Activated T-cell treated with anti-CD3 and anti-CD28 coated beads, Interleukin-2, amount 50 U/mL, for 72 hours (primary cell): ENCODE results near the gene MAPKAPK3. TPM values are rescaled to one million over a fixed set of nuclear protein-coding genes. Genes with fewer than 3 reads are reported as not detected.

Experiments
- ATAC-seq, 2 donors: fragments of 150-1000 bp; cut with Tn5 transposase; replicated peaks in 1 of 2; 2 replicates each; pipeline ENCODE4 v1.10.0; 2021; ENCODE audit warnings: moderate library complexity in 2 of 2, mild to moderate bottlenecking in 1 of 2
- DNase-seq, 2 donors: peaks; one replicate each; pipeline ENCODE4 v3.0.0; 2021 to 2022; ENCODE audit warnings: mixed read lengths in 1 of 2
- H3K27ac Mint-ChIP-seq: one replicate; pipeline ENCODE4 v1.8.0; 2022; ENCODE audit warnings: mild to moderate bottlenecking, moderate library complexity, mixed read lengths
- H3K27me3 Mint-ChIP-seq: one replicate; pipeline ENCODE4 v1.8.0; 2022; ENCODE audit warnings: low read depth, mixed read lengths
- H3K36me3 Mint-ChIP-seq, 2 donors: one replicate each; pipeline ENCODE4 v1.8.0; 2022; ENCODE audit warnings: mixed read lengths in 2 of 2, mild to moderate bottlenecking in 1 of 2; ENCODE audit not compliant: insufficient read depth in 2 of 2
- H3K4me1 Mint-ChIP-seq: one replicate; pipeline ENCODE4 v1.8.0; 2022; ENCODE audit warnings: low read depth, mixed read lengths
- H3K4me3 Mint-ChIP-seq, 2 donors: one replicate each; pipeline ENCODE4 v1.8.0; 2022; ENCODE audit warnings: mild to moderate bottlenecking in 2 of 2, mixed read lengths in 2 of 2, moderate library complexity in 2 of 2
- H3K9me3 Mint-ChIP-seq, 2 donors: one replicate each; pipeline ENCODE4 v1.8.0; 2022; ENCODE audit warnings: mixed read lengths in 2 of 2
- total RNA-seq, 2 donors: library from RNA; stranded (reverse); gene quantifications; one replicate each; pipeline ENCODE4 v1.2.3, GENCODE V29; 2022

MAPKAPK3 gene
- total RNA-seq, 2 donors from 2014 or later: 116 to 129 TPM

- H3K27me3 Mint-ChIP-seq: no peaks in the 10 kb centered on the region
- no peaks in the 10 kb centered on the region for H3K9me3 Mint-ChIP-seq
- H3K27ac Mint-ChIP-seq: no peak overlapping the region
- ATAC-seq (no peak), DNase-seq (no peak)
- H3K4me3 Mint-ChIP-seq: no peak overlapping the region
- H3K4me1 Mint-ChIP-seq: peaks cover 86% of the 10 kb centered on the region
- peaks cover 8 to 31% of the 10 kb centered on the region in 2 donors for H3K36me3 Mint-ChIP-seq
Observed at GRCh38 chr3:50580683-50581458, 36.1 kb upstream of the MAPKAPK3 start.

- Mint-ChIP-seq H3K36me3 (peaks cover 6 to 30% of the 10 kb centered on the region in 2 donors), H3K4me1 (peaks cover 86% of the 10 kb centered on the region), H3K27me3 (no peaks in the 10 kb centered on the region), H3K27ac (no peak overlapping the region), H3K4me3 (no peak overlapping the region), H3K9me3 (no peaks in the 10 kb centered on the region)
- ATAC-seq (no peak), DNase-seq (no peak)
Observed at GRCh38 chr3:50581459-50581842, 35.5 kb upstream of the MAPKAPK3 start.

GRCh38 chr3:50582083-50582482 is 34.9 kb upstream of the MAPKAPK3 start:
- no peak overlapping the region for H3K27ac Mint-ChIP-seq

GRCh38 chr3:50583897-50584296 is 33.1 kb upstream of the MAPKAPK3 start:
- Mint-ChIP-seq H3K4me1 (peaks cover 97% of the 10 kb centered on the region), H3K9me3 (no peaks in the 10 kb centered on the region), H3K4me3 (peak overlapping the region in 1 of 2 donors; percentile 0), H3K27me3 (no peaks in the 10 kb centered on the region), H3K27ac (peak overlapping the region; percentile 40), H3K36me3 (peaks cover 11 to 24% of the 10 kb centered on the region in 2 donors)
- DNase-seq (no peak), ATAC-seq (no peak)

More at GRCh38 chr3:50582083-50582482, 34.9 kb upstream of the MAPKAPK3 start:
- H3K27me3 Mint-ChIP-seq: no peaks in the 10 kb centered on the region
- no peak overlapping the region for H3K4me3 Mint-ChIP-seq
- no peaks in the 10 kb centered on the region for H3K9me3 Mint-ChIP-seq
- H3K4me1 Mint-ChIP-seq: peaks cover 89% of the 10 kb centered on the region
- DNase-seq (no peak), ATAC-seq (no peak)
- peaks cover 6 to 30% of the 10 kb centered on the region in 2 donors for H3K36me3 Mint-ChIP-seq

- DNase-seq (no peak), ATAC-seq (no peak)
- H3K27ac Mint-ChIP-seq: peak overlapping the region; percentile 40
- H3K4me3 Mint-ChIP-seq: peak overlapping the region; percentile 13 to 15
- H3K9me3 Mint-ChIP-seq: no peaks in the 10 kb centered on the region
- peaks cover 97% of the 10 kb centered on the region for H3K4me1 Mint-ChIP-seq
- H3K36me3 Mint-ChIP-seq: peaks cover 11 to 22% of the 10 kb centered on the region in 2 donors
- no peaks in the 10 kb centered on the region for H3K27me3 Mint-ChIP-seq
Observed at GRCh38 chr3:50584391-50584790, 32.6 kb upstream of the MAPKAPK3 start.

- no peaks in the 10 kb centered on the region for H3K9me3 Mint-ChIP-seq
- peaks cover 11 to 18% of the 10 kb centered on the region in 2 donors for H3K36me3 Mint-ChIP-seq
- peak overlapping the region; percentile 48 to 78 for H3K4me3 Mint-ChIP-seq
- H3K4me1 Mint-ChIP-seq: peaks cover 100% of the 10 kb centered on the region
- peak overlapping the region; percentile 40 for H3K27ac Mint-ChIP-seq
- H3K27me3 Mint-ChIP-seq: no peaks in the 10 kb centered on the region
- DNase-seq: peak; percentile 73 to 74
- peak; percentile 6 to 16 for ATAC-seq
Observed at GRCh38 chr3:50585919-50586762, 30.8 kb upstream of the MAPKAPK3 start.

GRCh38 chr3:50586763-50587070 is 30.2 kb upstream of the MAPKAPK3 start:
- Mint-ChIP-seq H3K4me3 (peak overlapping the region; percentile 10 to 78), H3K9me3 (no peaks in the 10 kb centered on the region), H3K4me1 (peaks cover 100% of the 10 kb centered on the region), H3K36me3 (peaks cover 11 to 18% of the 10 kb centered on the region in 2 donors), H3K27ac (peak overlapping the region; percentile 93), H3K27me3 (no peaks in the 10 kb centered on the region)
- ATAC-seq: no peak
- DNase-seq: no peak

GRCh38 chr3:50587373-50587772 is 29.6 kb upstream of the MAPKAPK3 start:
- no peaks in the 10 kb centered on the region for H3K9me3 Mint-ChIP-seq
- ATAC-seq (no peak), DNase-seq (no peak)
- peak overlapping the region; percentile 69 to 78 for H3K4me3 Mint-ChIP-seq
- H3K4me1 Mint-ChIP-seq: peaks cover 100% of the 10 kb centered on the region
- no peaks in the 10 kb centered on the region for H3K27me3 Mint-ChIP-seq
- H3K27ac Mint-ChIP-seq: peak overlapping the region; percentile 93
- H3K36me3 Mint-ChIP-seq: peaks cover 11 to 16% of the 10 kb centered on the region in 2 donors

GRCh38 chr3:50587806-50588758 is 28.9 kb upstream of the MAPKAPK3 start:
- DNase-seq (peak; percentile 91 to 93), ATAC-seq (peak; percentile 66 to 67)
- H3K27me3 Mint-ChIP-seq: no peaks in the 10 kb centered on the region
- peaks cover 100% of the 10 kb centered on the region for H3K4me1 Mint-ChIP-seq
- peaks cover 11 to 14% of the 10 kb centered on the region in 2 donors for H3K36me3 Mint-ChIP-seq
- H3K27ac Mint-ChIP-seq: peak overlapping the region; percentile 93
- no peaks in the 10 kb centered on the region for H3K9me3 Mint-ChIP-seq
- H3K4me3 Mint-ChIP-seq: peak overlapping the region; percentile 69 to 78

- peak overlapping the region; percentile 69 to 78 for H3K4me3 Mint-ChIP-seq
- H3K9me3 Mint-ChIP-seq: no peaks in the 10 kb centered on the region
- ATAC-seq (no peak), DNase-seq (no peak)
- peak overlapping the region; percentile 93 for H3K27ac Mint-ChIP-seq
- H3K36me3 Mint-ChIP-seq: peaks cover 9 to 10% of the 10 kb centered on the region in 2 donors
- H3K27me3 Mint-ChIP-seq: no peaks in the 10 kb centered on the region
- peaks cover 100% of the 10 kb centered on the region for H3K4me1 Mint-ChIP-seq
Observed at GRCh38 chr3:50588759-50589433, 28.1 kb upstream of the MAPKAPK3 start.

- peak; percentile 8 to 12 for ATAC-seq
- peak overlapping the region; percentile 71 to 78 for H3K4me3 Mint-ChIP-seq
- H3K36me3 Mint-ChIP-seq: peaks cover 3 to 5% of the 10 kb centered on the region in 2 donors
Observed at GRCh38 chr3:50591196-50591741, 25.7 kb upstream of the MAPKAPK3 start.

GRCh38 chr3:50592568-50592967 is 24.4 kb upstream of the MAPKAPK3 start:
- Mint-ChIP-seq H3K4me1 (peaks cover 87% of the 10 kb centered on the region), H3K27ac (peak overlapping the region; percentile 97), H3K4me3 (peak overlapping the region; percentile 71 to 78), H3K9me3 (no peaks in the 10 kb centered on the region), H3K36me3 (peaks cover 3 to 5% of the 10 kb centered on the region in 2 donors), H3K27me3 (no peaks in the 10 kb centered on the region)
- ATAC-seq (no peak), DNase-seq (no peak)

More at GRCh38 chr3:50591196-50591741, 25.7 kb upstream of the MAPKAPK3 start:
- Mint-ChIP-seq H3K4me1 (peaks cover 100% of the 10 kb centered on the region), H3K9me3 (no peaks in the 10 kb centered on the region), H3K27me3 (no peaks in the 10 kb centered on the region), H3K27ac (peak overlapping the region; percentile 97)
- no peak for DNase-seq
